ENCODE results near the gene ISG15.

ISG15 gene

DNA sequence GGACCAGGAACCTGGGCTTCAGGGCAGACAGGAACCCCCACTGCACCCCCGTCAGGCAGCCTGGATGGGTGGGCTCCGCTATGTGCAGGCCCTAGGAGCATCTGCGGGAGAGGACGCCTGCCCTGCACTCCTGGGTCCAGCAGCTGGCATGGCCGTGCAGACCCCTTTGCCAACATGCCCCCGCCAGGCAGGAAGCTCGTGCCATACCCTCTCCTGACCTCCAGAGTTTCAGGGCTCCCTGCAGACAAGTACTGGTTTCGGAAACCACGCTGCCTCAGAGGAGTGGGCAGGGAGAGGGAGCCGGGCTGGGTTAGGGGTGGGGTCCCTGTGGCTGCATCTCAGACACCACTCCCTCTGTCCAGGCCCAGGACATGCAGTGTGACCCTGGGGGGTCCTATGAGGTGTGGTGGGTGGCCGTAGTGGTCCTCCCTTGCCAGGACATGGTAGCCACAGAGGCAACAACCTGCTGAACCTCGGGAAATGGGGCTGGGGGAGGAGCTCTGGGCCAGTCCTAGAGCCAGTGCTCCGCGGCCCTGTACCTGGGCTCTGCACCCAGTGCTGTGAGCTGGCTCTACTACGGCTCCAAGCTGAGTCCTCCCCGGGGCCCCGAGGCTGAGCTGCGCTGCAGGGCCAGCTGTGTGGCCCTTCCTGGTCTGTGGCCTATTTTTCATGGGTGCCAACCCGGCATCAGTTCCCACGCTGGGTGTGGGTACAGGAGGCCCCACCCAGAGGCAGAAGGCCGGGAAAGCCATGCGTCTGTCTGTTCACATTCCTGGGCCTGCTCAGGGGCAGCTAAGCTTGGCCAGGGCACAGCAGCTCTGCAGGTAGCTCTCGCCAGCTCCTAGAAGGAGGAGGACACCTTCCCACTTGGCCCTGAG lies 45.6 kb upstream of the ISG15 start:
- TF ChIP-seq, protein P1, sequence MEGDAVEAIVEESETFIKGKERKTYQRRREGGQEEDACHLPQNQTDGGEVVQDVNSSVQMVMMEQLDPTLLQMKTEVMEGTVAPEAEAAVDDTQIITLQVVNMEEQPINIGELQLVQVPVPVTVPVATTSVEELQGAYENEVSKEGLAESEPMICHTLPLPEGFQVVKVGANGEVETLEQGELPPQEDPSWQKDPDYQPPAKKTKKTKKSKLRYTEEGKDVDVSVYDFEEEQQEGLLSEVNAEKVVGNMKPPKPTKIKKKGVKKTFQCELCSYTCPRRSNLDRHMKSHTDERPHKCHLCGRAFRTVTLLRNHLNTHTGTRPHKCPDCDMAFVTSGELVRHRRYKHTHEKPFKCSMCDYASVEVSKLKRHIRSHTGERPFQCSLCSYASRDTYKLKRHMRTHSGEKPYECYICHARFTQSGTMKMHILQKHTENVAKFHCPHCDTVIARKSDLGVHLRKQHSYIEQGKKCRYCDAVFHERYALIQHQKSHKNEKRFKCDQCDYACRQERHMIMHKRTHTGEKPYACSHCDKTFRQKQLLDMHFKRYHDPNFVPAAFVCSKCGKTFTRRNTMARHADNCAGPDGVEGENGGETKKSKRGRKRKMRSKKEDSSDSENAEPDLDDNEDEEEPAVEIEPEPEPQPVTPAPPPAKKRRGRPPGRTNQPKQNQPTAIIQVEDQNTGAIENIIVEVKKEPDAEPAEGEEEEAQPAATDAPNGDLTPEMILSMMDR (IDR thresholded peaks at IDR 0.05; ENCODE audit: extremely low read depth, missing control alignments): no peak
- no peak for DNase-seq (ENCODE audit: low spot score)

DNA sequence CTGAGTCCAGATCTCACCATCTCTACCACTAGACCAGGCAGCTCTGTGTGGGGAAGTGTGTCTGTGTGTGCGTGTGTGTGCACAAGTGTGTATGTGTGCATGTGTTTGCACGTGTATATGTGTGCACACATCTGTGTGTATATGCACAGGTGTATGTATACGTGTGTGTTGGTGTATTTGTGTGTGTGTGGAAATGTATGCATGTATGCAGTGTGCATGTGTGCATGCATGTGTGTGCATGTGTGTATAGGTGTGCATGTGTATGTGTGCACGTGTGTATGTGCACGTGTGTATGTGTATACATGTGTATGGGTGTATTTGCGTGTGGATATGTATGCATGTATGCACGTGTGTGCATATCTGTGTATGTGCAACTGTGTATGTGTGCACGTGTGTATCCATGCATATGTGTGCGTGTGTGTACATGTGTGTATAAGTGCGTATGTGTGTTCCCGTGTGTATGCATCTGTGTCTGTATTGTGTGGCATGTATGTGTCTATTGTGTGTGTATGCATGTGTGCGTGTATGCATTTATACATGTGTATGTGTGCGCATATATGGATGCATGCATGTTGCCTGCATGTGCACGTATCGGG lies 43.9 kb upstream of the ISG15 start:
- TF ChIP-seq, protein P1 (IDR thresholded peaks at IDR 0.05; ENCODE audit: extremely low read depth, missing control alignments): no peak

GRCh38 chr1:970242-970972 lies 42.9 kb upstream of the ISG15 start:
- TF ChIP-seq, protein P1 (IDR thresholded peaks at IDR 0.05; ENCODE audit: extremely low read depth, missing control alignments): no peak
- no peak for DNase-seq (ENCODE audit: low spot score)

More for the DNA sequence above, 43.9 kb upstream of the ISG15 start:
- DNase-seq (ENCODE audit: low spot score): no peak

DNA sequence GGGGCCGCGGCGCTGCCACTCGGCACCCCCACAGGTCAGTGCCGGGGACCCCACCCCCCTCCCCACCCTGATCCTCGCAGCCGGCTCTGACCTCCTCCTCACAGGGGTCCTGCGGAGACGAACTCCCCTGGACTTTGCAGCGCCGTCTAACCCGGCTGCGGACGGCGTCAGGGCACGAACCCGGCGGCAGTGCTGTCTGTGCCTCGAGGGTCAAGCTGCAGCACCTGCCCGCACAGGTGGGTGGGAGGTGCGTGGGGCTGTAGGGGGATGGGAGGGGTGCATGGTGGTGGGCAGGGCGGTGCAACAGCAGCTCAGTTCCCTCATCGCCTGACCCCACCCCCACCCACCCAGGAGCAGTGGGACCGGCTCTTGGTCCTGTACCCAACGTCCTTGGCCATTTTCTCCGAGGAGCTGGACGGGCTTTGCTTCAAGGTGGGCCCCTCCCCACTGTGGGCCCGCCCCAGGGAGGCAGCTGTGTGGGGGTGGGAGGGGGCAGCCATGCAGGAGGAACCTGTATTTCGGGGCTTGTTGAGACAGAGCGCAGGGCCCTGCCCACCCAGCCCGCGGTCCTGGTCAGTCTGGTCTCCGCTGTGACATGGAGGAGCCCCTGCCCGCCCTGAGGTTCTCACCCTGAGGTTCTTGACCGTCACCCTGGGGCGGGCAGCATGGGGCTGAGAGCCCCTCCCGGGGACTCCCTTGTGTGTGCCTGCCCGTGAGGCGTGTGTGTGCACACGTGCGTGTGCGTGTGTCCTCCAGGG lies 42.1 kb upstream of the ISG15 start:
- no peak for DNase-seq (ENCODE audit: low spot score)
- TF ChIP-seq, protein P1 (IDR thresholded peaks at IDR 0.05; ENCODE audit: extremely low read depth, missing control alignments): no peak

- DNase-seq (ENCODE audit: low spot score): no peak
- TF ChIP-seq, protein P1 (IDR thresholded peaks at IDR 0.05; ENCODE audit: extremely low read depth, missing control alignments): no peak
Measured at GRCh38 chr1:971751-972506, 41.4 kb upstream of the ISG15 start.

- TF ChIP-seq, protein P1 (IDR thresholded peaks at IDR 0.05; ENCODE audit: extremely low read depth, missing control alignments): no peak
- no peak for DNase-seq (ENCODE audit: low spot score)
Measured at GRCh38 chr1:972726-973458, 40.4 kb upstream of the ISG15 start.
